Testis (tissue), 2 donors: Measurements from ENCODE around the gene LYL1.

ENCODE experiments used
- POLR2A ChIP-seq: fragments of 450-650 bp; IDR thresholded peaks from one replicate; pipeline ENCODE4 v1.6.1; 2017; ENCODE audit warnings: antibody characterized with exemption, mild to moderate bottlenecking, moderate library complexity
- TF ChIP-seq, protein P1 (sequence below), 3 experiments: fragments of 450-650 bp in 2 of 3; fragments of 200-600 bp in 1 of 3; sonication (generic) in 1 of 3; IDR thresholded peaks; one replicate each; pipeline ENCODE4 v1.5.1; 2016 to 2019; ENCODE audit warnings: antibody characterized with exemption in 3 of 3, mild to moderate bottlenecking in 2 of 3, moderate library complexity in 1 of 3

- TF ChIP-seq, protein P1, sequence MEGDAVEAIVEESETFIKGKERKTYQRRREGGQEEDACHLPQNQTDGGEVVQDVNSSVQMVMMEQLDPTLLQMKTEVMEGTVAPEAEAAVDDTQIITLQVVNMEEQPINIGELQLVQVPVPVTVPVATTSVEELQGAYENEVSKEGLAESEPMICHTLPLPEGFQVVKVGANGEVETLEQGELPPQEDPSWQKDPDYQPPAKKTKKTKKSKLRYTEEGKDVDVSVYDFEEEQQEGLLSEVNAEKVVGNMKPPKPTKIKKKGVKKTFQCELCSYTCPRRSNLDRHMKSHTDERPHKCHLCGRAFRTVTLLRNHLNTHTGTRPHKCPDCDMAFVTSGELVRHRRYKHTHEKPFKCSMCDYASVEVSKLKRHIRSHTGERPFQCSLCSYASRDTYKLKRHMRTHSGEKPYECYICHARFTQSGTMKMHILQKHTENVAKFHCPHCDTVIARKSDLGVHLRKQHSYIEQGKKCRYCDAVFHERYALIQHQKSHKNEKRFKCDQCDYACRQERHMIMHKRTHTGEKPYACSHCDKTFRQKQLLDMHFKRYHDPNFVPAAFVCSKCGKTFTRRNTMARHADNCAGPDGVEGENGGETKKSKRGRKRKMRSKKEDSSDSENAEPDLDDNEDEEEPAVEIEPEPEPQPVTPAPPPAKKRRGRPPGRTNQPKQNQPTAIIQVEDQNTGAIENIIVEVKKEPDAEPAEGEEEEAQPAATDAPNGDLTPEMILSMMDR (IDR thresholded peaks at IDR 0.05): no peak
- TF ChIP-seq POLR2A: no peak
These were observed 6.9 kb upstream of the LYL1 start for GRCh38 chr19:13109361-13110098.
